ENCODE results near the gene GNAS.
"Not testable (repeated sequence)": the region's sequence is repeated elsewhere in the genome, so short reads cannot be mapped to it uniquely, and the experiment has no call there.

The GNAS gene

GRCh38 chr20:58938541-58938940 is 86.0 kb downstream of the GNAS start:
- no peak for DNase-seq

GRCh38 chr20:58941471-58941870 is 89.0 kb downstream of the GNAS start:
- no peak for DNase-seq

- no peak for DNase-seq
Measured at GRCh38 chr20:58942549-58942948, 90.0 kb downstream of the GNAS start.

- DNase-seq = no peak
Measured at GRCh38 chr20:58944610-58945009, 92.1 kb downstream of the GNAS start.

- DNase-seq = no peak
Measured at GRCh38 chr20:58945965-58946631, 93.6 kb downstream of the GNAS start.

GRCh38 chr20:58947797-58948388 is 95.4 kb downstream of the GNAS start:
- not testable (repeated sequence) for DNase-seq

GRCh38 chr20:58950603-58951002 is 98.1 kb downstream of the GNAS start:
- no peak for DNase-seq

- DNase-seq = no peak
Measured at GRCh38 chr20:58953050-58953449, 100.5 kb downstream of the GNAS start.

GRCh38 chr20:58956078-58956477 is 103.6 kb downstream of the GNAS start:
- DNase-seq = no peak

- no peak for DNase-seq
Measured at GRCh38 chr20:58959652-58960051, 107.1 kb downstream of the GNAS start.

Measured in fibroblast of upper back skin (primary cell).